ENCODE measurements around the gene RNF166. TPM values are rescaled to one million over a fixed set of nuclear protein-coding genes. Genes with fewer than 3 reads are reported as not detected.
A peak's percentile ranks its signal among the peaks of the same experiment; 100 is the strongest.

Gene RNF166
- total RNA-seq, 1 experiment from 2014 or later, result 26.5 TPM

GRCh38 chr16:88723911-88724310 lies 17.7 kb upstream of the RNF166 start:
- H3T11ph ChIP-seq (ENCODE audit: low read length), result no peak overlapping the region
- TF ChIP-seq, protein P1, sequence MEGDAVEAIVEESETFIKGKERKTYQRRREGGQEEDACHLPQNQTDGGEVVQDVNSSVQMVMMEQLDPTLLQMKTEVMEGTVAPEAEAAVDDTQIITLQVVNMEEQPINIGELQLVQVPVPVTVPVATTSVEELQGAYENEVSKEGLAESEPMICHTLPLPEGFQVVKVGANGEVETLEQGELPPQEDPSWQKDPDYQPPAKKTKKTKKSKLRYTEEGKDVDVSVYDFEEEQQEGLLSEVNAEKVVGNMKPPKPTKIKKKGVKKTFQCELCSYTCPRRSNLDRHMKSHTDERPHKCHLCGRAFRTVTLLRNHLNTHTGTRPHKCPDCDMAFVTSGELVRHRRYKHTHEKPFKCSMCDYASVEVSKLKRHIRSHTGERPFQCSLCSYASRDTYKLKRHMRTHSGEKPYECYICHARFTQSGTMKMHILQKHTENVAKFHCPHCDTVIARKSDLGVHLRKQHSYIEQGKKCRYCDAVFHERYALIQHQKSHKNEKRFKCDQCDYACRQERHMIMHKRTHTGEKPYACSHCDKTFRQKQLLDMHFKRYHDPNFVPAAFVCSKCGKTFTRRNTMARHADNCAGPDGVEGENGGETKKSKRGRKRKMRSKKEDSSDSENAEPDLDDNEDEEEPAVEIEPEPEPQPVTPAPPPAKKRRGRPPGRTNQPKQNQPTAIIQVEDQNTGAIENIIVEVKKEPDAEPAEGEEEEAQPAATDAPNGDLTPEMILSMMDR (conservative IDR thresholded peaks at IDR 0.05), result no peak
- H2BK20ac ChIP-seq (ENCODE audit: low read depth, low read length, poor library complexity, severe bottlenecking), result no peak overlapping the region
- H3K9me3 ChIP-seq (ENCODE audit: control insufficient read depth, low read depth, low read length), result no peaks in the 10 kb centered on the region
- no peak overlapping the region for H4K8ac ChIP-seq (replicated peaks; ENCODE audit: insufficient read length, low read depth, low read length)
- no peak overlapping the region for H3K4ac ChIP-seq (ENCODE audit: low read depth, low read length)
- no peaks in the 10 kb centered on the region for H4K20me1 ChIP-seq (ENCODE audit: control insufficient read depth, insufficient read depth, insufficient read length)
- no peaks in the 10 kb centered on the region for H3K23me2 ChIP-seq (ENCODE audit: insufficient read length, low read depth, low read length, poor library complexity, severe bottlenecking)
- no peak overlapping the region for H2AK5ac ChIP-seq (ENCODE audit: insufficient read length, low read length)
- H3K79me1 ChIP-seq (ENCODE audit: insufficient read depth, low read depth, low read length, poor library complexity, severe bottlenecking), result no peaks in the 10 kb centered on the region
- H3K18ac ChIP-seq (ENCODE audit: insufficient read length, low read depth, low read length), result no peak overlapping the region
- no peak overlapping the region for H2AFZ ChIP-seq (ENCODE audit: low read length)
- H3K27me3 ChIP-seq (ENCODE audit: insufficient read depth, low read length), result no peaks in the 10 kb centered on the region
- H3K27ac Mint-ChIP-seq, result peak overlapping the region in 2 of 3 experiments; percentile 14 to 18; a peak in 1 of 7 replicates
- peaks cover 10 to 29% (median 23%) of the 10 kb centered on the region in 3 experiments; a peak in 6 of 7 replicates for H3K36me3 Mint-ChIP-seq (ENCODE audit: insufficient read depth in 1 of 3, low read depth in 3 of 3)
- H3K9me3 Mint-ChIP-seq, result no peaks in the 10 kb centered on the region
- H2BK5ac ChIP-seq (ENCODE audit: insufficient read length, low read length), result no peak overlapping the region
- H3K14ac ChIP-seq (ENCODE audit: insufficient read depth, low read length), result no peak overlapping the region
- H3K27me3 Mint-ChIP-seq (ENCODE audit: low read depth), result no peaks in the 10 kb centered on the region; the same call in 1 of the 2 replicates
- DNase-seq, result no peak
- no peak overlapping the region for H3K56ac ChIP-seq (ENCODE audit: insufficient read length, low read depth, low read length)
- no CpG with 5 or more reads among the region's 17 CpGs for WGBS (ENCODE audit: extremely low coverage, insufficient read length, low lambda C conversion rate)
- no peak overlapping the region for H4K5ac ChIP-seq (ENCODE audit: insufficient read length, low read depth, low read length)
- no peaks in the 10 kb centered on the region for H3K4me1 ChIP-seq (ENCODE audit: insufficient read depth, low read length)
- no peak overlapping the region for H3K4me3 Mint-ChIP-seq
- no peak overlapping the region for H2BK15ac ChIP-seq (ENCODE audit: low read depth, low read length)
- H2BK12ac ChIP-seq (ENCODE audit: insufficient read length, low read depth, low read length), result no peak overlapping the region
- H2BK120ac ChIP-seq (ENCODE audit: low read depth, low read length, poor library complexity, severe bottlenecking), result no peak overlapping the region
- H3K79me2 ChIP-seq (ENCODE audit: insufficient read depth, low read length), result no peaks in the 10 kb centered on the region
- no peak overlapping the region for H3K4me2 ChIP-seq (ENCODE audit: insufficient read depth, insufficient read length, low read length)
- no peak overlapping the region for H4K91ac ChIP-seq (ENCODE audit: insufficient read length, low read depth, low read length)
- no peak overlapping the region for H3K23ac ChIP-seq (ENCODE audit: insufficient read length, low read depth, low read length)
- H3K27ac ChIP-seq (ENCODE audit: insufficient read length, low read depth, low read length), result no peak overlapping the region
- no peak overlapping the region for H3K9ac ChIP-seq (ENCODE audit: extremely low read depth, insufficient read length, low read length)
- no peaks in the 10 kb centered on the region for H3K4me1 Mint-ChIP-seq

Data from H9 (cell line).